Lung (tissue), 12 donors: ENCODE data around the gene TBC1D22A. TPM values are rescaled to one million over a fixed set of nuclear protein-coding genes. Genes with fewer than 3 reads are reported as not detected.
"Not testable (repeated sequence)": the region's sequence is repeated elsewhere in the genome, so short reads cannot be mapped to it uniquely, and the experiment has no call there.

Source experiments
- ATAC-seq: fragments of 200-7000 bp; cut with Tn5 transposase; one replicate; pipeline ENCODE4 v1.9.1; 2020; ENCODE audit warnings: moderate number of reproducible peaks; ENCODE audit not compliant: insufficient read depth, low FRiP score
- DNase-seq, 3 donors: peaks; one replicate each; pipeline ENCODE4 v3.0.0-alpha.2; 2013 to 2017
- H3K27ac ChIP-seq, 2 donors: one replicate each; pipeline ENCODE4 v1.5.1; 2013; ENCODE audit warnings: mild to moderate bottlenecking in 2 of 2, moderate library complexity in 2 of 2, control low read depth in 1 of 2, inconsistent platforms in 1 of 2, low read depth in 1 of 2, low read length in 1 of 2
- H3K27me3 ChIP-seq, 3 donors: one replicate each; pipeline ENCODE4 v1.5.1; 2013; ENCODE audit warnings: low read length in 2 of 3; ENCODE audit not compliant: control insufficient read depth in 3 of 3, insufficient read depth in 3 of 3
- H3K36me3 ChIP-seq, 4 donors: one replicate each; pipeline ENCODE4 v1.5.1; 2013; ENCODE audit warnings: low read length in 4 of 4, mild to moderate bottlenecking in 1 of 4, moderate library complexity in 1 of 4; ENCODE audit not compliant: control insufficient read depth in 4 of 4, insufficient read depth in 4 of 4
- H3K4me1 ChIP-seq, 5 donors: one replicate each; pipeline ENCODE4 v1.5.1; 2013; ENCODE audit warnings: low read length in 5 of 5, mild to moderate bottlenecking in 2 of 5, moderate library complexity in 1 of 5; ENCODE audit not compliant: control insufficient read depth in 5 of 5, insufficient read depth in 5 of 5
- H3K4me3 ChIP-seq: one replicate; pipeline ENCODE4 v1.5.1; 2013; ENCODE audit warnings: mild to moderate bottlenecking, control low read depth, moderate library complexity
- H3K9ac ChIP-seq, 2 donors: one replicate each; pipeline ENCODE4 v1.5.1; 2013; ENCODE audit warnings: low read length in 2 of 2, control low read depth in 1 of 2; ENCODE audit not compliant: insufficient read depth in 1 of 2
- H3K9me3 ChIP-seq, 4 donors: one replicate each; pipeline ENCODE4 v1.5.1; 2013; ENCODE audit warnings: low read length in 3 of 4, mild to moderate bottlenecking in 1 of 4, moderate library complexity in 1 of 4; ENCODE audit not compliant: control insufficient read depth in 4 of 4, insufficient read depth in 3 of 4
- WGBS, 2 donors: extraction: QIAGEN DNeasy Blood & Tissue Kit; methylation state at CpG; one replicate each; pipeline ENCODE4 v1.1.7; 2013; 5-methylcytosine and 5-hydroxymethylcytosine counted together
- polyA plus RNA-seq, 2 donors: library from polyadenylated mRNA; stranded (reverse); fragments of 200-250 nt; gene quantifications; one replicate each; pipeline ENCODE4 v1.2.1, GENCODE V29; 2013
- total RNA-seq, 2 donors: library from RNA; depleted of rRNA in 1 of 2; stranded (reverse); fragments of >200 nt in 1 of 2; gene quantifications; one replicate each; pipeline ENCODE4 v1.2.1, GENCODE V29; 2014 to 2021
- TF ChIP-seq, protein P1 (sequence below): IDR thresholded peaks from 2 replicates; pipeline ENCODE4 v1.5.1; 2012; ENCODE audit warnings: mild to moderate bottlenecking; ENCODE audit errors: control extremely low read depth, extremely low read depth
- donor health status: control.
- donor health status: control.
- donor health status: Bipolar disorder and iron deficiency.
- donor health status: healthy.
- donor health status: DM: yes; HTN: yes; CAD: no.

The TBC1D22A gene
- total and polyA plus RNA-seq, 4 donors, result 20.2 to 38.4 (median 21.0) TPM

DNA sequence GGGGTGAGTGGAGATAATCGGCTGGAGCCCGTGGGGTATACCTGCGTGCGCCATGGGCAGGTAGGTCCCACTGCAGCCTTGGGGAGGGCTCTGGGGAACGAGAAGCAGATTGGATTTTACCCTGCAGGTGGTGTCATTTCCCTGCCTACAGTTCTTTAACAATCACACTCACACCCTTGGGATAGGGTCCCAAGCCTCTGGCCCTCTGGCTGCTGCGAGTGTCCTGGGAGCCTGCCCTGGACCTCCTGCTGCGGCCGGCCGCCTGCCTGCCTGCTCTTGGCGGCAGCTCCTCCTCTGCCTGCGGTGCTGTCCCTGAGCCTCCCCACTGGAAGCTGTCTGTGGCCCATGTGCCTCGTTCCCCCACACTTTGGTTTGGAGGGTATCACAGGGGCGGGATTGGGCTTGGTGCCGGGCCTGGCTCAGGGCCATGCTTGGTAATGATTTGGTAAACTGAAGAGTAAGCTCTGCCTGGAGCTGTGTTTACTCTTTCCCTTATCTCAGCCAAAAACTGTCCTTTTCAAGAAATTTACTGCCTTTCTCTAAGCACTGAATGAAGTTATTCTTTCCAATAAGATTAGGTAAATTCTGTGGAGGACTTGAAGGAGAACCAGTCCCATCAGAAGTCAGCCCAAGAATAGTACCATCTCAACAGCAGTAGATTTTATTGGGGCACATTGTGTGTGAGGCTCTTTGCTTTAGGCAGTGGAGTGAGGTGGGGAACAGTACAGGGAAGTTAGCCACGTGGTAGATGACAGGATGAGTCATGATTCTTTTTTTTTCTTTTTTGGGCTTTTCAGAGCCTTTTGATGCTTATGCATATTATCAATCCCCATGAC, 53.7 kb downstream of the TBC1D22A start:
- peaks cover 0 to 10% (median 0%) of the 10 kb centered on the region in 5 donors for H3K4me1 ChIP-seq
- peak overlapping the region in 1 of 2 donors; percentile 5 for H3K27ac ChIP-seq
- H3K9me3 ChIP-seq, result no peaks in the 10 kb centered on the region
- ATAC-seq (peak; percentile 59), DNase-seq (no peak)
- WGBS, 2 donors, result 82 to 83% methylated on average over 15 of the region's 15 CpGs
- H3K9ac ChIP-seq, result no peak overlapping the region
- no peaks in the 10 kb centered on the region for H3K27me3 ChIP-seq
- no peaks in the 10 kb centered on the region for H3K36me3 ChIP-seq
- TF ChIP-seq, protein P1, sequence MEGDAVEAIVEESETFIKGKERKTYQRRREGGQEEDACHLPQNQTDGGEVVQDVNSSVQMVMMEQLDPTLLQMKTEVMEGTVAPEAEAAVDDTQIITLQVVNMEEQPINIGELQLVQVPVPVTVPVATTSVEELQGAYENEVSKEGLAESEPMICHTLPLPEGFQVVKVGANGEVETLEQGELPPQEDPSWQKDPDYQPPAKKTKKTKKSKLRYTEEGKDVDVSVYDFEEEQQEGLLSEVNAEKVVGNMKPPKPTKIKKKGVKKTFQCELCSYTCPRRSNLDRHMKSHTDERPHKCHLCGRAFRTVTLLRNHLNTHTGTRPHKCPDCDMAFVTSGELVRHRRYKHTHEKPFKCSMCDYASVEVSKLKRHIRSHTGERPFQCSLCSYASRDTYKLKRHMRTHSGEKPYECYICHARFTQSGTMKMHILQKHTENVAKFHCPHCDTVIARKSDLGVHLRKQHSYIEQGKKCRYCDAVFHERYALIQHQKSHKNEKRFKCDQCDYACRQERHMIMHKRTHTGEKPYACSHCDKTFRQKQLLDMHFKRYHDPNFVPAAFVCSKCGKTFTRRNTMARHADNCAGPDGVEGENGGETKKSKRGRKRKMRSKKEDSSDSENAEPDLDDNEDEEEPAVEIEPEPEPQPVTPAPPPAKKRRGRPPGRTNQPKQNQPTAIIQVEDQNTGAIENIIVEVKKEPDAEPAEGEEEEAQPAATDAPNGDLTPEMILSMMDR, result no peak
- H3K4me3 ChIP-seq, result no peak overlapping the region

DNA sequence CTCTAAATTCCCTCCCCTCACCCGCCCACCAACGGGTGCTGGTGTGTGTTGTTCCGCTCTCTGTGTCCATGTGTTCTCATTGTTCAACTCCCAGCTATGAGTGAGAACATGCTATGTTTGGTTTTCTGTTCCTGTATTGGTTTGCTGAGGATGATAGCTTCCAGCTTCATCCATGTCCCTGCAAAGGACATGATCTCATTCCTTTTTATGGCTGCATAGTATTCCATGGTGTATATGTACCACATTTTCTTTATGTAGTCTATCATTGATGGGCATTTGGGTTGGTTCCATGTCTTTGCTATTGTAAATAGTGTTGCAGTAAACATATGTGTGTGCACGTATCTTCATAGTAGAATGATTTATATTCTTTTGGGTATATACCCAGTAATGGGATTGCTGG, 54.9 kb downstream of the TBC1D22A start:
- H3K36me3 ChIP-seq, H3K27ac ChIP-seq, DNase-seq, ATAC-seq, H3K4me3 ChIP-seq, H3K27me3 ChIP-seq, H3K9me3 ChIP-seq, H3K9ac ChIP-seq: not testable (repeated sequence)
- 98 to 100% methylated on average over 4 of the region's 4 CpGs for WGBS, 2 donors
- peaks cover 0 to 10% (median 0%) of the 10 kb centered on the region in 5 donors for H3K4me1 ChIP-seq

DNA sequence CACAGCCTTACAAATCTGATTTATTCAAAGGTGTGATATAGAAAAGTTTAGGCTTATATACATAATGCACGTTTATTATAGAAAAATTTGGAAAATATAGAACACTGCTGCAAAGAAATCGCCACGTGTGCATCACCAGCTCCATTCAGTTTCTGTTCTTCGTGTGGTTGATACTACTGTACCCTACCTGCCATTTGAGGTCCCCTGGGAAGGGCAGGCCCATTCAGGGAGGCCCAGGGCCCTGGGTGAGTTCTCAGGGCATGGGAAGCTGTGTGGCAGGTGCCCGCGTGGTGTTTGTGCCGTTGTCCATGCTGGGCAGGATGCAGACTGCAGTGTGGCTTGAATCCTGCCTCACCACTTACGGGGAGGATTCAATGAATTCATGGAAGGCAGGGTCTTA, 60.8 kb downstream of the TBC1D22A start:
- Histone ChIP-seq H3K9me3 (no peaks in the 10 kb centered on the region), H3K4me3 (no peak overlapping the region), H3K27me3 (no peaks in the 10 kb centered on the region), H3K9ac (no peak overlapping the region), H3K4me1 (peaks cover 0 to 3% (median 0%) of the 10 kb centered on the region in 5 donors), H3K36me3 (peaks cover 0 to 3% (median 0%) of the 10 kb centered on the region in 4 donors), H3K27ac (no peak overlapping the region)
- DNase-seq (no peak), ATAC-seq (no peak)
- TF ChIP-seq, protein P1, result no peak
- WGBS, 2 donors, result 96 to 98% methylated on average over 8 of the region's 8 CpGs

DNA sequence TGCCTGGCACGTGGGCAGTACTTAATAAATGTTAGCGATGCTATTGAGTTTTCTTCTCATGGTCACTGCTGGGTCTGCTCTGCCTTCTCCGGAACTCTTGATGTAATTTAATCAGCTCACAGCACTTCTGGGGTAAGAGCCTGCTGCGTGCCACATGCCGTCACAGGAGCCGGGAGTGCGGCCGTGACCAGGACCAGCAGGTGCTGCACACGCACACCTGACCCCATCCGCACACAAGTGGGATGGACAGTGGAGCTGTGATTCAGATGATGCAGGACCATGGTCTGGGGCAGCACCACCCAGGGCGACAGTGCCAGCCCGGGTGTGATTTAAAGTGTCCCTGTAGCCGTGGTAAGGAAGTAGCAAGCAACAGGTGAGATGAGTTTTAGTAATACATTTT, 61.2 kb downstream of the TBC1D22A start:
- Histone ChIP-seq H3K27ac (no peak overlapping the region), H3K4me1 (peaks cover 0 to 6% (median 1%) of the 10 kb centered on the region in 5 donors), H3K9me3 (no peaks in the 10 kb centered on the region), H3K9ac (no peak overlapping the region), H3K4me3 (no peak overlapping the region), H3K36me3 (peaks cover 0 to 3% (median 0%) of the 10 kb centered on the region in 4 donors), H3K27me3 (no peaks in the 10 kb centered on the region)
- no peak for ATAC-seq
- DNase-seq, result no peak
- TF ChIP-seq, protein P1, result no peak
- WGBS, 2 donors, result 95 to 96% methylated on average over 13 of the region's 13 CpGs
